ENCODE results near the gene DDI2.

DNA sequence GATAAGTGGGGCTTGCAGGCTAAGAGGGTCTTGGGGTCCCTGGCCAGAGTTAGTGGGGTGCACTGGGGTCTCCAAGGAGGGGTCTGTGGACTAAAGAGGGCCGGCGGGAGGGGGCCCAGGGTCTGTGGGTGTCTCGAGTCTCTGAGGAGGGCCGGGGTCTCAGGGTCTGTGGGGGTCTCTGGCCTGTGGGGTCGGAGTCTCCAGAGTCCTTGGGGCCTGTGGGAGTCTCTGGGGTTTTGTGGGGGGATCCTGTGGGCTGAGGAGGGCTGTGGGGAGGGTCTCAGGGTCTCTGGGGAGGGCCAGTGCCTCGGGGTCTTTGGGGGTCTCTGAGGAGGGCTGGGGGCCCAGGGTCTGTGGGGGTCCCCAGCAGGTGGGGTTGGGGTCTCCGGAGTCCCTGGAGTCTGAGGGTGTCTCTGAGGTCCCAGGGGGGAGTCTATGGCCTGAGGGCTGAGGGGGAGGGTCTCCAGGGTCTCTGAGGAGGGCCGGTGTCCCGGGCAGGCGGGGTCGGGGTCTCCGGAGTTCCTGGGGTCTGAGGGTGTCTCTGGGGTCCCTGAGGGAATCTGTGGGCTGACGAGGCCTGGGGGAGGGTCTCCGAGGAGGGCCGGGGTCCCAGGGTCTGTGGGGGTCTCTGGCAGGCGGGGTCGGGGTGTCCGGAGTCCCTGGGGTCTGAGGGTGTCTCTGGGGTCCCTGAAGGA is 66.2 kb downstream of the DDI2 start:
- TF ChIP-seq RAD51 (IDR thresholded peaks at IDR 0.05; ENCODE audit: borderline replicate concordance, low read depth), result no peak
- no peak for TF ChIP-seq ZBTB17 (CRISPR knock-in tag; IDR thresholded peaks at IDR 0.05)
- TF ChIP-seq, protein P1, sequence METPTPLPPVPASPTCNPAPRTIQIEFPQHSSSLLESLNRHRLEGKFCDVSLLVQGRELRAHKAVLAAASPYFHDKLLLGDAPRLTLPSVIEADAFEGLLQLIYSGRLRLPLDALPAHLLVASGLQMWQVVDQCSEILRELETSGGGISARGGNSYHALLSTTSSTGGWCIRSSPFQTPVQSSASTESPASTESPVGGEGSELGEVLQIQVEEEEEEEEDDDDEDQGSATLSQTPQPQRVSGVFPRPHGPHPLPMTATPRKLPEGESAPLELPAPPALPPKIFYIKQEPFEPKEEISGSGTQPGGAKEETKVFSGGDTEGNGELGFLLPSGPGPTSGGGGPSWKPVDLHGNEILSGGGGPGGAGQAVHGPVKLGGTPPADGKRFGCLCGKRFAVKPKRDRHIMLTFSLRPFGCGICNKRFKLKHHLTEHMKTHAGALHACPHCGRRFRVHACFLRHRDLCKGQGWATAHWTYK (CRISPR knock-in tag; IDR thresholded peaks at IDR 0.05), result no peak
- TF ChIP-seq, protein P2, sequence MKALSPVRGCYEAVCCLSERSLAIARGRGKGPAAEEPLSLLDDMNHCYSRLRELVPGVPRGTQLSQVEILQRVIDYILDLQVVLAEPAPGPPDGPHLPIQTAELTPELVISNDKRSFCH (CRISPR knock-in tag; IDR thresholded peaks at IDR 0.05), result no peak
- TF ChIP-seq, protein P2 (tag; IDR thresholded peaks at IDR 0.05), result no peak
- TF ChIP-seq, protein P3, sequence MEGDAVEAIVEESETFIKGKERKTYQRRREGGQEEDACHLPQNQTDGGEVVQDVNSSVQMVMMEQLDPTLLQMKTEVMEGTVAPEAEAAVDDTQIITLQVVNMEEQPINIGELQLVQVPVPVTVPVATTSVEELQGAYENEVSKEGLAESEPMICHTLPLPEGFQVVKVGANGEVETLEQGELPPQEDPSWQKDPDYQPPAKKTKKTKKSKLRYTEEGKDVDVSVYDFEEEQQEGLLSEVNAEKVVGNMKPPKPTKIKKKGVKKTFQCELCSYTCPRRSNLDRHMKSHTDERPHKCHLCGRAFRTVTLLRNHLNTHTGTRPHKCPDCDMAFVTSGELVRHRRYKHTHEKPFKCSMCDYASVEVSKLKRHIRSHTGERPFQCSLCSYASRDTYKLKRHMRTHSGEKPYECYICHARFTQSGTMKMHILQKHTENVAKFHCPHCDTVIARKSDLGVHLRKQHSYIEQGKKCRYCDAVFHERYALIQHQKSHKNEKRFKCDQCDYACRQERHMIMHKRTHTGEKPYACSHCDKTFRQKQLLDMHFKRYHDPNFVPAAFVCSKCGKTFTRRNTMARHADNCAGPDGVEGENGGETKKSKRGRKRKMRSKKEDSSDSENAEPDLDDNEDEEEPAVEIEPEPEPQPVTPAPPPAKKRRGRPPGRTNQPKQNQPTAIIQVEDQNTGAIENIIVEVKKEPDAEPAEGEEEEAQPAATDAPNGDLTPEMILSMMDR (IDR thresholded peaks at IDR 0.05 in 2 of 3, conservative IDR thresholded peaks at IDR 0.05 in 1 of 3; ENCODE audit: insufficient read depth in 2 of 3, low read depth in 1 of 3, low read length in 3 of 3), result no peak
- TF ChIP-seq ZBED1 (IDR thresholded peaks at IDR 0.05), result no peak
